GM18502 (cell line): ENCODE measurements around the gene MATN1.
"Not testable (repeated sequence)": the region's sequence is repeated elsewhere in the genome, so short reads cannot be mapped to it uniquely, and the experiment has no call there.

Source experiments
- ATAC-seq: cut with Tn5 transposase; IDR thresholded peaks from one replicate; pipeline ENCODE4 v1.9.1; 2021; ENCODE audit warnings: mild to moderate bottlenecking; ENCODE audit not compliant: unreplicated experiment, poor library complexity

Gene MATN1

DNA sequence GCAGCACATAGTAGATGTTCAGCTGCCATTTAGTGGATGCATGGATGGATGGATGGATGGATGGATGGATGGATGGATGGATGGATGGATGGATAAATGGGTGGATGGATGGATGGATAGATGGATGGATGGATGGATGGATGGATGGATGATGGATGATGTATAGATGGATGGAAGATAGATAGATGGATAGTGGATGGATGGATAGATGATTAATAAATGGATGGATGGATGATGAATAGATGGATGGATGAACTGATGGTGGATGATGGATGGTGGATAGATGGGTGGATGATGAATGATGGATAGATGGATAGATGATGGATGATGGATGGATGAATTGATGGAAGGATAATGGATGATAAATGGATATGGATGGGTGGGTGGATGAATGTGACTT lies 20.6 kb downstream of the MATN1 start:
- ATAC-seq, result no peak

DNA sequence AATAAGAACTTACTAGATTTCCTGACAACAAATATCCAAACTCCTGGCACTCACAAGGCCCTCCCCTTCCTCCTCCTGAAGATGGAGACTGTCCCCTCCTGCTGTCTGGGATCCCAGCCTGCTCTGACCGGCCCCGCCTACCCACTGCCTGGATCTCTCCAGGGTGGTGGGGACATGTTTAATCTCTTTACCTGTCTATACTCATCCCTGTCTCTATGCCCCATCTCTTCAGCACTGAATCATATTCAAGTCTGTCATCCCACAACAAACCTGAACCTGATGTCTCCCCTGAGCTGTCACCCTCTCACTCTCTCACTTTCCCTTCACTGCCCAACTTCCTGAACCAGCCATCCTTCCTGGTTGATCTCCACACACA lies 22.1 kb downstream of the MATN1 start:
- ATAC-seq, result no peak

GRCh38 chr1:30700528-30701257 lies 22.7 kb downstream of the MATN1 start:
- no peak for ATAC-seq

- ATAC-seq, result no peak
These were observed 23.6 kb downstream of the MATN1 start for GRCh38 chr1:30699762-30700161.

GRCh38 chr1:30698401-30698981 lies 24.9 kb downstream of the MATN1 start:
- no peak for ATAC-seq

- no peak for ATAC-seq
These were observed 25.6 kb downstream of the MATN1 start for GRCh38 chr1:30697571-30698376.

DNA sequence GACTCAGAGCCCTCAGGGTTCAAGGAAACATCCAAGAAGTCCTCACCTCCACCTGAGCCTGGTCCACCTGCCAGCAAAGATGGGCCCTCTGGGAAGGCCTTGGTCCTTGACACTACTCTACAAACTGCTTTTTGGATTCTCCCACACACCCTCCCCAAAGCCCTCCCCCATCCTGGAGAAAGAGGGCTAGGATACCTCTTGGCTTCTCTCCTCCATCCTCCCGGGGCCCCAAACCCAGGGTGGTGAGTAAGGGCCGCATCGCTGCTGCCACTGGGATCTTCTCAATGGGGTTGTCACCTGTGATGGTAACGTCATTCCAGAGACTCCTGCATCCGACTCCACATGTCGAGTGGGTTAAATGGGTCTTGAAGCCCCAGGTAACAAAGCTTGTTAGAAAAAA lies 26.6 kb downstream of the MATN1 start:
- ATAC-seq, result no peak

DNA sequence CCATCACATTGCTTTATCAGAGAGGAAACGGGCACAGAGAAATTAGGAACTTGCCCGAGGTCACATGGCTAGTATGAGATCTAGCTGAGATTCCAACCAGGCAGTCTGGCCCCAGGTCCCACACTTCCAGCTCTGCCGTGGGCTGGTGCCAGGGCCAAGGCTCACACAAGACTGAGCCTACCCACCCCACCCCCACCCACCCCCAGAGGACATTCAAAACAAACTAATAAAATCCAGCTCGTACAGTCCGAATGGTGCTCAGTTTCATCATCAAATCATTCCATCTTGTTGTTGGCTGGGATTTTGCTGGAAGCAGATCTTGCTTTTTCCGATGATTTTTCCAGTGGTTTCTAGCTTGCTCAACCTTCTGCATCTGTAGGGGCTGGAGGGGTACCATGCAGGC lies 27.9 kb downstream of the MATN1 start:
- no peak for ATAC-seq

GRCh38 chr1:30694280-30695175 lies 28.9 kb downstream of the MATN1 start:
- no peak for ATAC-seq

DNA sequence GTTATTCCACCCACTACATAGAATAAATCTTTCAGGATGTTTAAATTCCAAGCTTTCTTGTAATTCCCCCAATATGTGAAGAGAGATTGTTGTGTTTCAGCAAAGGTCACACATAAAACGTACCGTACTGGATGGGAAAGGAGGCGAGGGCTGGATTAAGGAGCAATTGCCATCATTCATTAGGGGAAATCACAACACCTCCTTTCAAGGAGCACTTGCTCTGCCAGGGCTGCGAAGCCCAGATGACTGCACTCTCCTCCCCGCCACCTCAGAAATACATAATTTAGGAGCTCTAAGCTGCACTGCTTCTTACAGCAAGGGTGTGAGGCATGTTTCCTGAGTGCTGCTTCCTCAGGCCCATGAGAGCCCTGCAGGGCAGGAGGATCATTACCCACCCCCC lies 29.6 kb downstream of the MATN1 start:
- ATAC-seq, result no peak

- no peak for ATAC-seq
These were observed 30.0 kb downstream of the MATN1 start for GRCh38 chr1:30693366-30693765.

GRCh38 chr1:30692948-30693301 lies 30.5 kb downstream of the MATN1 start:
- no peak for ATAC-seq

GRCh38 chr1:30692201-30692947 lies 31.0 kb downstream of the MATN1 start:
- no peak for ATAC-seq

DNA sequence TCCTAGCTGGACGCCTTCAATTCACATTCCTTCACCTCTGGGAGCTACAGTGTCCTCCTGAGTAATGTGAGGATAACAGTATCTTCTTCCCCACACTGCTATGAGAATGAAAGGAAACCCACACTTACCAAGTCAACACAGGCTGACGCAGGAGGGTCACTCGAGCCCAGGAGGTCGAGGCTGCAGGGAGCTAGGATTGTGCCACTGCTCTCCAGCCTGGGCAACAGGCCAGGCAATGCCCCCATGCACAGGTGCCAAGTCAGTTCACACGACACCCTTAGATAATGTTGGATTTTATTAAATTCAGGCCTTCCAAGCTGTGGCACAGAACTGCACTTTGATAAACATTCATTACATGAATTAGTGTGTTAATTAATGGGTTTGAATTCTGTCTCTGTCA lies 31.9 kb downstream of the MATN1 start:
- no peak for ATAC-seq

DNA sequence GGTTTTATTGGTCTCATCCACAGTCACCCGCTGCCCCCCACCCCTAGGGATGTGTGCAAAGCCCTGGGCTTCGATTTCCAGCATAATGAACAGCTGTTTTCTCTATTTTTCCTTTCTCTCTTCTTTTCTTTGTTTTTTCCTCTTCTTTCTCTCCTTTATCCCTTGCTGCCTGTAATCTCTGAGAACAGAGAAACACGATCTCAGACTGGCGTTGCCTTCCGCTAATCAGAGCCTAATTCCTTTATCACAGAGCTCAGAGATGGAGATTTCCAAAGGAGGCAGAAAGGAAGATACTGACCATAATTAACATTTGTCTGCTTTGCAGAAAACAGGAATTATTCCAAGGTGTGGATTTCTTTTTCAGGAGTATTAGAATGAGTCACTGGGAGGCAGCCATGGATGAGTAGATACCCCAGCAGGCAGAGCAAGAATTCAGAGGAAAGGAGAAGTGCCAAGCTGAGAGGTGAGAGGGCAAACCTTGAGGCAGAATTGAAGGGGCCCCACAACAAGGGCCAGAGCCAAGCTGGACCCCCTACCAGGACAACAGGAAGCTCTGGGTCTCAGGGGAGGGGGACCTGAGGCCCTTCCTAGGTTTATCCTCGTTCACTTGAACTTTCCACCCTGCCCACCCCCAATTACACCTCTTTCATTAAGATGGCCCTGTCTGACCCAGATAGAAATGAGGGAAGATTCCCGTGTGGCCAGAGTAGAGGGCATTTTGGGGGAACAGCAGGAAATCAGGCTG lies 33.3 kb downstream of the MATN1 start:
- no peak for ATAC-seq

DNA sequence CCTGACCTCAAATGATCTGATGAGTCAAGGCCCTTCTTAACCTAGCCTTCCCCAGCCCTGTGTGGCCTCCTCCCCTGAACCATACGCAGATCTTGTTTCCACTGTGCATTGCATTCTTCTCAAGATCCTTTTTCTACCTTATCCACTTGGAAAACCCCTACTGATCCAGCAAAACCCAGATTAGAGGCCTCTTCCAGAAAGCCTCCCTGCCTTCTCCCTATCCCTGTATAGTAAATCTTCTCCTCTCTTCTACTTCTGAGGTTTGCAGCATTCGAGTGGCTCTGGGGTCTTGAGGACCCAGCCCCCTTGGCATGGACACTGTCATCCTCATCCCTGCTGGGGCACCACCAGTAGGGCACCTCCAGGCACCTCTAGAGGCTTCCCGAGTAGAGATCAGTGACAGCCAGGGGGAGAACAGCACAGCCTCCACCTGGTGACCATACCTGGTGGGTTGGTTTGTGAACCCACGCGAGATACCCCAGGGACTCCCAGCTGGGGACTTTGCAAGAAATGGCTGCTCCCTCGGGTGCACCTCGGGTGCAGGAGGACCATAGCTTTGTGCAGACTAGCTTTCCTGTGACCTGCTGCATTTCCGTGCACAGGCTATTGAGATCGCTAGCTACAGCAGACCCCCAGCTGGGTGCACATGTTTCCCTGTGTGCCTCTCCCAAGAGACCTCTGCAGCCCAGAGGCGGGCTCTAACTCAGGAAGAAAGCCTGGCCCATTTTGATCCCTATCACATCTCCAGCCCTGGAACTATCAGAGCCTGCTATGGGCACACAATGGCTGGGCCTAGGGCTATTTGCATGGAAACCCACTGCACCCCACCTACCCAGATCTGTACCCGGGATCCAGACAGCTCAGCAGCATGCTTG lies 34.2 kb downstream of the MATN1 start:
- ATAC-seq, result no peak

DNA sequence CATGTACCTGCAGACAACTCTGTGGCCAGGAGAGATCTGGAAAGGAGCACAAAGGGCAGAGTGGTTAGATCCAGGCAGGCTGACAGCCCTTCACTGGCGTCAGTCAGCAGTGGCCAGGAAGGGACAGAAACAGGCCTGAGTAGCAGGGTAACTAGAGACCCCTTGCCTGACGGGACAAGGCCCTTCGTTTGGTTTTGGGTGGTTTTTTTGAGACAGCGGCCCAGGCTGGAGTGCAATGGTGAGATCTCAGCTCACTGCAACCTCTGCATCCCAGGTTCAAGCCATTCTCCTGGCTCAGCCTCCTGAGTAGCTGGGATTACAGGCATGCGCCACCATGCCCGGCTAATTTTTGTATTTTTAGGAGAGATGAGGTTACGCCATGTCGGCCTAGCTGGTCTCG lies 34.9 kb downstream of the MATN1 start:
- not testable (repeated sequence) for ATAC-seq

- no peak for ATAC-seq
These were observed 35.5 kb downstream of the MATN1 start for GRCh38 chr1:30687886-30688285.
